ENCODE results near the gene PPFIA1.
"Not testable (repeated sequence)": the region's sequence is repeated elsewhere in the genome, so short reads cannot be mapped to it uniquely, and the experiment has no call there.

DNA sequence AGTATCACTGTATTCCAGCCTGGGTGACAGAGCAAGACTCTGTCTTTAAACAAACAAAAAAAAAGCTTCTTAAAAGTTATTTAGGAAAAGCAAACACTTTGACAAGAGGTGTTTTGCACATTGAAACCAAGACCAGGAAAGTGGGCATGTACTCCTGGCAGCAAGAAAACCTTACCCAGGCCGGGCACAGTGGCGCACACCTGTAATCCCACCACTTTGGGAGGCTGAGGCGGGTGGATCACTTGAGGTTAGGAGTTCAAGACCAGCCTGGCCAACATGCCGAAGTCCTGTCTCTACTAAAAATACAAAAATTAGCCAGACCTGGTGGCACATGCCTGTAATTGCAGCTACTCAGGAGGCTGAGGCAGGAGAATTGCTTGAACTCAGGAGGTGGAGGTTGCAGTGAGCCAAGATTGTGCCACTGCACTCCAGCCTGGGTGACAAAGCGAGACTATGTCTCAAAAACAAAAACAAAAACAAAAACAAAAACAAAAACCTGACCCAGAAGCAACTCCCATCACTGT is 60.9 kb downstream of the PPFIA1 start:
- not testable (repeated sequence) for TF ChIP-seq SUZ12 (IDR thresholded peaks at IDR 0.05); TARDBP (IDR thresholded peaks at IDR 0.05); SP1 (IDR thresholded peaks at IDR 0.05); L3MBTL2 (conservative IDR thresholded peaks at IDR 0.05); HDGF (IDR thresholded peaks at IDR 0.05; ENCODE audit: borderline replicate concordance); FOXA1 (IDR thresholded peaks at IDR 0.05); ZNF384 (IDR thresholded peaks at IDR 0.05); NFRKB (IDR thresholded peaks at IDR 0.05); FOXK2 (IDR thresholded peaks at IDR 0.05); BHLHE40 (IDR thresholded peaks at IDR 0.05; ENCODE audit: borderline replicate concordance)
- TF ChIP-seq, protein P1, sequence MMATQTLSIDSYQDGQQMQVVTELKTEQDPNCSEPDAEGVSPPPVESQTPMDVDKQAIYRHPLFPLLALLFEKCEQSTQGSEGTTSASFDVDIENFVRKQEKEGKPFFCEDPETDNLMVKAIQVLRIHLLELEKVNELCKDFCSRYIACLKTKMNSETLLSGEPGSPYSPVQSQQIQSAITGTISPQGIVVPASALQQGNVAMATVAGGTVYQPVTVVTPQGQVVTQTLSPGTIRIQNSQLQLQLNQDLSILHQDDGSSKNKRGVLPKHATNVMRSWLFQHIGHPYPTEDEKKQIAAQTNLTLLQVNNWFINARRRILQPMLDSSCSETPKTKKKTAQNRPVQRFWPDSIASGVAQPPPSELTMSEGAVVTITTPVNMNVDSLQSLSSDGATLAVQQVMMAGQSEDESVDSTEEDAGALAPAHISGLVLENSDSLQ (IDR thresholded peaks at IDR 0.05) = not testable (repeated sequence)

All from HEK293T (cell line).